AG04449 (cell line): ENCODE measurements around the gene TP53AIP1.
"Not testable (repeated sequence)": the region's sequence is repeated elsewhere in the genome, so short reads cannot be mapped to it uniquely, and the experiment has no call there.

Experiments
- CTCF ChIA-PET: fragments of 350-600 bp; formaldehyde crosslinking; extraction: SDS; loops from one replicate; lab custom pipeline; 2021; ENCODE audit warnings: antibody characterized with exemption; lab: Yijun Ruan, JAX
- POLR2A ChIA-PET: fragments of 400-600, 350-600 bp; formaldehyde crosslinking; extraction: SDS; loops from one replicate; lab custom pipeline; 2020; ENCODE audit warnings: antibody characterized with exemption, inconsistent platforms; lab: Yijun Ruan, JAX
- DNase-seq: peaks from one replicate; pipeline ENCODE4 v3.0.0-alpha.2; 2010; ENCODE audit warnings: low read depth, low spot score
- H3K4me3 ChIP-seq: 2 replicates; pipeline ENCODE4 v1.5.1; 2011; ENCODE audit warnings: low read depth, mild to moderate bottlenecking, control low read depth, low read length
- TF ChIP-seq, protein P1 (sequence below): IDR thresholded peaks from one replicate; pipeline ENCODE4 v1.5.1; 2011; ENCODE audit warnings: mild to moderate bottlenecking, moderate library complexity, low read length, control low read depth, inconsistent platforms; ENCODE audit not compliant: insufficient read depth; ENCODE audit errors: missing control alignments

The TP53AIP1 gene

DNA sequence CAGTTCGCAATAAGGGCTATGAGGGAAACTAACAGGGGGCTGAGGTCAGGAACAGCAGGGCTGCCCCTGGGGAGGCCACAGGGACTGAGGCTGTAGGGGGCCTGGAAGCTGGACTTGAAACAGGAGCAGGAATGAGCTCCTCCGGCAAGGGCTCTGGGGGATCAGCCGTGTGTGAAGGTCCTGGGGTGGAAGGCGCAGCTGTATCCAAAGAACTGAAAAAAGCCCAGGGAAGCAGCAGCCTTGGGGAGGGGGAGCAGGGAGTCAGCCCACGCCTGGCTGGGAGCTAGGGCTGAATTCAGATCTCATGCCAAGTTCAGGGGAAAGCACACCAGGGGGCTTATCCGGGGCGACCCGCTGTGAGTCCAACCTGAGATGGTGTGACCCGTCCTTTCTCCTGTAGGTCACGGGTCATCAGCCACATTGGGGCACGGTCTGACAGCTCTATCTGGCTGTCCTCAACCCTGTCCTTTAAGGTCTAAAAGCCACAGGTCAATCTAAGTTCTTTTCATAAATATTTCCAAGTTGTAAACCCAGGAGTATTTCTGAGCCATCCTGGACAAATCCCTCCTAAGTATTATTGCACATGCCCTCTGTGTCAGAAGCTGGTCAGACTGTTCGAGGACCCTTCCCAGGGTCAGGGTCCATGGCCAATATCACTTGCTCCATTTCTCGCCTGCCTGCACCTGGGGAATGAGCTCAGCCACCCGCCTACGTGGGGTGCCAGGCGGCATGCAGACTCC, 18.0 kb downstream of the TP53AIP1 start:
- TF ChIP-seq, protein P1, sequence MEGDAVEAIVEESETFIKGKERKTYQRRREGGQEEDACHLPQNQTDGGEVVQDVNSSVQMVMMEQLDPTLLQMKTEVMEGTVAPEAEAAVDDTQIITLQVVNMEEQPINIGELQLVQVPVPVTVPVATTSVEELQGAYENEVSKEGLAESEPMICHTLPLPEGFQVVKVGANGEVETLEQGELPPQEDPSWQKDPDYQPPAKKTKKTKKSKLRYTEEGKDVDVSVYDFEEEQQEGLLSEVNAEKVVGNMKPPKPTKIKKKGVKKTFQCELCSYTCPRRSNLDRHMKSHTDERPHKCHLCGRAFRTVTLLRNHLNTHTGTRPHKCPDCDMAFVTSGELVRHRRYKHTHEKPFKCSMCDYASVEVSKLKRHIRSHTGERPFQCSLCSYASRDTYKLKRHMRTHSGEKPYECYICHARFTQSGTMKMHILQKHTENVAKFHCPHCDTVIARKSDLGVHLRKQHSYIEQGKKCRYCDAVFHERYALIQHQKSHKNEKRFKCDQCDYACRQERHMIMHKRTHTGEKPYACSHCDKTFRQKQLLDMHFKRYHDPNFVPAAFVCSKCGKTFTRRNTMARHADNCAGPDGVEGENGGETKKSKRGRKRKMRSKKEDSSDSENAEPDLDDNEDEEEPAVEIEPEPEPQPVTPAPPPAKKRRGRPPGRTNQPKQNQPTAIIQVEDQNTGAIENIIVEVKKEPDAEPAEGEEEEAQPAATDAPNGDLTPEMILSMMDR, result no peak
- DNase-seq, result no peak
- no peak overlapping the region for H3K4me3 ChIP-seq
- POLR2A ChIA-PET, result no interaction called here
- CTCF ChIA-PET, result interaction anchor here (0.9 to 4.4 kb wide), 6 partner anchors 10 to 766 kb away, joined by 3 to 13 read pairs (median 3); no protein-coding TSS in a partner anchor

DNA sequence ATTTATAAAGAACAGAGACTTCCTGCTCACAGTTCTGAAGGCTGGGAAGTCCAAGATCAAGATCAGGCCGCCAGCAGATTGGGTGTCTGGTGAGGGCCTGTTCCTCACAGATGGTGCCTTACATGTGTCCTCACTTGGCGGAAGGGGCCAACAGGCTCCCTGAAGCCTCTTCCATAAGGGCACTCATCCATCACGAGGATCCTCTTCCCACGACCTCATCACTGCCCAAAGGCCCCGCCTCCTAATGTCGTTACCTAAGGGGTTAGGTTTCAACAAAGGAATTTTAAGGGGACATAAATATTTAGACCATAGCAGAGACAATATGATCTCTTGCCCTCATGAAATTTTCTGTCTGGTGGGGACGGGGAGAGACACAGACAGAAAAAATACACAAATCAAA, 18.6 kb downstream of the TP53AIP1 start:
- ChIA-PET POLR2A (no interaction called here), CTCF (interaction anchor here (0.9 to 4.4 kb wide), 4 partner anchors 14 to 766 kb away, joined by 3 to 13 read pairs (median 4); no protein-coding TSS in a partner anchor)
- TF ChIP-seq, protein P1, result no peak
- DNase-seq, result no peak
- H3K4me3 ChIP-seq, result no peak overlapping the region

DNA sequence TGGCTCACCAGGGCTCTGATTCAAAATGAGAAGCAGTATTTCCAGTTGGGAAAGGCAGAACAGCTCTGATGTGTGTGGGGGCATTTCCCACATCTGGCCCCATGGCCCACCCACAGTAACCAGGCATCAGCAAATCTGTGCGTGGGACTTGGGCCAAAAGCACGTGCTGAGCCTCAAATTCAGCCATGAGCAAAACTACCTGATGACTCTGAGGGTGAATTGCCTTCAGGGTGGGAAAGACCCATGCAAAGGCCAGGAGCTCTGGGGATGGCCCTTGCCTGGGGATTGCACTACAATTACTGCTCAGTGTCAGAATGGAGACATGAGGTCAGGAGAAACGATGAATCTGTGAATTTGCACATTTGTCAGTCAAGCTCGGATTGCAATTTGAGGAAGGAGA, 20.9 kb downstream of the TP53AIP1 start:
- H3K4me3 ChIP-seq, result no peak overlapping the region
- ChIA-PET CTCF (no interaction called here), POLR2A (no interaction called here)
- DNase-seq, result no peak
- TF ChIP-seq, protein P1, result no peak

DNA sequence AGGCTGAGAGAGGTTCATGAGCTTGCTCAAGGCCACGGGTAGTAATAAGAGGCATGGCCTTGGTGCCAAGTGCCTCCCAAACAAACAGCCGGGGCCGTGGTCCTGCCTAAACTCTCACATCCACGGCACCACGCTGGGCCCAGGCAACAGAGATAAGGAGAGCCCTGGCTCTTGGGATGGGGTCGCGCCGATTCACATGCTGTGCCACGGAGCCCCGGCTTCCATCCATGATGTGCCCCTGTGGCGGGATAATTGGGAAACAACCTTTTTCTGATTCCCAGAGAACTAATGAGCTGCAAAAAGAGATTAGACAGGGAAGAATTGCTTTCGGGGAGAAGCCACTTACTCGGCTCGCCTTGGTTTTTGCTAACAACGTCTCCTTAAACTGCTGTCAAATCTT, 22.0 kb downstream of the TP53AIP1 start:
- ChIA-PET CTCF (interaction anchor here (1.3 kb wide), 1 partner anchor 14 kb away, joined by 4 read pairs; no protein-coding TSS in a partner anchor), POLR2A (no interaction called here)
- H3K4me3 ChIP-seq, result no peak overlapping the region
- DNase-seq, result no peak
- TF ChIP-seq, protein P1, result no peak

DNA sequence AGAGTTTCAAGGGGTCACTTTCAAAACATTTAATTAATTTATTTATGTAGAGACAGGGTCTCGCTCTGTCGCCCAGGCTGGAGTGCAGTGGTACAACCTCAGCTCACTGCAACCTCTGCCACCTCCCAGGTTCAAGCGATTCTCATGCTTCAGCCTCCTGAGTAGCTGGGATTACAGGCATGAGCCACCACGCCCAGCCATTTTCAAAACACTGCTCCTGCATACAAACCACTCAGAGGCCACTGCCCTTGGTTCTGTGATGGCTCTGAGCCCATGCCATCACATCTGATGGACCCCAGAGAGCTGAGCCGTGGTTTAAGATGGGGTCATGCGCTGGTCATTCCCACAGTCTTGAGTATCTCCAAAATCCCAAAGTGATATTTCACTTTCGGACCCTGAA, 23.0 kb downstream of the TP53AIP1 start:
- POLR2A ChIA-PET, DNase-seq, H3K4me3 ChIP-seq: not testable (repeated sequence)
- CTCF ChIA-PET, result interaction anchor here (1.6 to 3.8 kb wide), 3 partner anchors 13 to 37 kb away, joined by 4 to 20 read pairs (median 5); no protein-coding TSS in a partner anchor

DNA sequence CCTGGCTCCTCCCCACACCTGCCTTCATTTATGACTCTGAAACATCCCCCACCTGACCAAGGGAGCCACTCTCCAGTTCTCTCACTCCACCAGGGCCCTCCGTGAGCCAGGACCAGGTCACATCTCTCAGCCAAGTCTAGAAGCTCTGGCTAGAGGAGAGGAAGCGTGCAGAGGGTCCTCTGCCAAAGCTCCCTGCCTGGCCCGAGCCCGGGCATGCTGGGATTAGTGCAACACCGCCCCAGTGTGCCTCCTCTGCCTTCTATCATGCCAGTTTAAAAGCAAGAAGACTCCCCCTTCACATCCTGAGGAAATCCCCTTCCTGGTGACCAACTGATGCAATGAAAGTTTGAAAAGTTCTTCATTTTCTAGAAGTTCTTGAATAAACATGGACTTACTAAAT, 23.5 kb downstream of the TP53AIP1 start:
- CTCF ChIA-PET, result interaction anchor here (1.6 to 3.8 kb wide), 3 partner anchors 12 to 37 kb away, joined by 4 to 20 read pairs (median 5); no protein-coding TSS in a partner anchor
- no peak overlapping the region for H3K4me3 ChIP-seq
- TF ChIP-seq, protein P1, result no peak
- DNase-seq, result no peak
- POLR2A ChIA-PET, result no interaction called here
